Left renal pelvis (tissue), 4 donors: ENCODE results near the gene SPATA16. TPM values are rescaled to one million over a fixed set of nuclear protein-coding genes. Genes with fewer than 3 reads are reported as not detected.

Experiments used
- DNase-seq, 4 donors: peaks; one replicate each; pipeline ENCODE4 v3.0.0-alpha.2; 2013; ENCODE audit warnings: low read depth in 4 of 4, low spot score in 3 of 4
- polyA plus RNA-seq, 4 donors: library from polyadenylated mRNA; unstranded; fragments of 120-200 nt; gene quantifications; one replicate each; pipeline ENCODE4 v1.2.1, GENCODE V29; 2013; ENCODE audit not compliant: insufficient read length in 4 of 4

The SPATA16 gene
- polyA plus RNA-seq, 4 donors, result not detected

DNA sequence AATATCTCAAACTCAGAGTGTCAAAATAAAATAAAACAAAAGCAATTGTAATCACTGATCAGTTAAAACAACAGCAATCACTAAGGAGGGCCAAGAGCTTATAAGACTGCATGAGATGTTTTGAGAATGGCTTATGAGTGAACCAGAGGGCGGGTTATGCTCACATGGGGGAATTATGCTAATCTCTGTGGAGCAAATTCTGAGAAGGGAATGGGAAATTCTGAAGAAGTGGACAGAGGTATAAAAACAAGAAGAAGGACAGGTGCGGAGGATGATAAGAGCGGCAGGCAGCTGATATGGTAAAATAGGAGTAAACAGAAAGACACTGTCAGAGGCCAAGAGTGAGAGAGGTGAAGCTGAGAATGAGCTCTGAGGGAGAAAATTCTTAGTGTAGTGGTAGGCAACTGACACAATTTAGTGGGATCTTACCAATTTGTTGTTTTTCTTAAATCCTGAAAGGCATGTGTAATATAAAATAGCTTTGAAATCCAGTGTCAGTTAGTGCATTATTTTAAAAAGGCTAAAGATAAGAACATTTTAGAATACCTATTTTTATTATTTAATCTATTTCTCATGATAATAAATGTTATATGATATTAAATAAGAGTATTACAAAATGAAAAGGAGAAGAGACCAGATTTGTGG lies 133.8 kb downstream of the SPATA16 start:
- DNase-seq, result no peak

DNA sequence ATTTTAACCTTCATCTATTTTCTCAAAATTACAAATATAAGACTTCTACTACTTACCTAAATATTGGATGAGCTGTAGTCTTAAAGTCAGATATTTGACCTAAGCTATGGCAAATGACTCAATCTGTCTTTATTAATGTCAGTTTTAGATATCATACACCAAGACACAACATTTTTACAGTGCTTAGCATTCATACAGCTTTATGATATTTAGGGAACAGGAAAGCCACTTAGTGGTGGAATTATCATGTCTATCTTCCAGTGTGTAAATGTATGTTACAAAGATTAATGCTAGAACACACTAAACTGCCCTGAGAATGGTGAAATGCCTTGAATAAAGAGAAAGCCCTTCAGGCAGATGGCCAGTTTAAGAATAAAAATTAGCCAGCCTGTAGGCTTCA lies 135.0 kb downstream of the SPATA16 start:
- no peak for DNase-seq

DNA sequence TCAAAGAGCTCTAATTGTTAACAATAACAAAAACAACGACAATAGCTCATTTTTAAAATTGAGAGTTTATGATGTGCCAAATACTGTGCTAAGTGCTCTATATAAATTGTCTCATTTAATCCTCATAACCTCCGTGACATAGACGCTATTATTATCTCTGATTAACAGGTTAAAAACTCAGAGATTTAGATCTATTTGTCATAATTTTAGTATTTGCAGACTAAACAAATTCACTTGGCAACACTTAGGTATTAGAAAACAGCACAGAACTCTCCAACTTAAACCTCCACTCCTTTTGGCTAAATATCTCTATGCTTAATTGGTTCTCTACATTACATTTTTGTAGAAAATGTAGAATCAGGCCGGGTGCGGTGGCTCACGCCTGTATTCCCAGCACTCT lies 136.4 kb downstream of the SPATA16 start:
- DNase-seq, result no peak

DNA sequence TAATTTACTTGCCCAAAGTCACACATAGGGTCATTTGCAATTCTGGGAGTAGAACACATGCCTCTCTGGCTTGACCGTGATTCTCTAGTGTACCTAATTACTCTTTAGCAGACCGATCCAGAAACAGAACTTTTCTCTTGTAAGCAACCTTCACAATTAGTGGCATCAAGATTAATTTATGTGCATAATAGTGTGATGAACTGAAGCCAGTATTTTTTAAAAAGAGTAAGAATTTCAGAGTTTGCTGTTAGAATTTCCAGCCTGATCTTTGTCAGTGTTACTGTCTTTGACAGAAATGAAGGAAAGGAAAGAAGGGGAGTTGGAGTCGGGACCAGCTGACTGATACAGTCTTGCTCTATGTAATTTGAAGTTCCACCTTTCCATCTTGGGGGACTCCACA lies 137.1 kb downstream of the SPATA16 start:
- DNase-seq, result no peak

DNA sequence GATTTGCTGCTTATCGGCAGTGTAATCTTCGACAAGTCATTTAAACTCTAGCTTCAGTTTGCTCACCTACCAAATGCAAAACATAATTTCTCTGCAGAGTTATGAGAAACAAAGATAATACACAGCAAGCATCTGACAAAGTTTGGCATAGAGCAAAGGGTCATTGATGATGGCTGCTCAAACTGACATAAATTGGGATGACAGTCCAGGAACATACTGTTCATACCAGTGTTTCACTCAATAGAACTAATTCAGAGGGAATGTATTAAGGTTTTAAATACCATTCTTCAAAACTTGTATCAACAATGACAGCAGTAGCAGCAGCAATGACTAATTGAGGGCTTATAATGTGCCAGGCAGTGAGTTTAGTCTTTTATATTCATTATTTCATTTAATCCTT lies 137.6 kb downstream of the SPATA16 start:
- DNase-seq, result no peak

DNA sequence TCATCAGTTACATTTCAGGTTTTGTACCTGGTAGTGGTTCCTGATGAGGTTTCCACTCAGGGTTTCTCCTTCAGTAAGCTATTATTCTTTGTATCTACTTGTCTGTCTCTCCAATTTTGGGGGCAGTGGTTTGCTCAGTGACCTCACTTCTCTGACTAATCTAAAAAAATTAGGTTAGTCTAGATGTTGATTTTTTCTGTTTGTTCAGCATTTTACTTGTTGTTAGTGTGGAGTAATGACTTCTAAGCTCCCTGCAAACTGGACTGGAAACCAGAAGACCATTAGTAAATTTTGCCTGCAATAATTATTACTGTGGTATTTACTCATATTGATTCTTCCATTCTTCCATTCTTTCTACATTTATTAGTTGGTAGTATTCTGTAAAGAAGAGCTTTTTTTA lies 139.4 kb downstream of the SPATA16 start:
- DNase-seq, result no peak

DNA sequence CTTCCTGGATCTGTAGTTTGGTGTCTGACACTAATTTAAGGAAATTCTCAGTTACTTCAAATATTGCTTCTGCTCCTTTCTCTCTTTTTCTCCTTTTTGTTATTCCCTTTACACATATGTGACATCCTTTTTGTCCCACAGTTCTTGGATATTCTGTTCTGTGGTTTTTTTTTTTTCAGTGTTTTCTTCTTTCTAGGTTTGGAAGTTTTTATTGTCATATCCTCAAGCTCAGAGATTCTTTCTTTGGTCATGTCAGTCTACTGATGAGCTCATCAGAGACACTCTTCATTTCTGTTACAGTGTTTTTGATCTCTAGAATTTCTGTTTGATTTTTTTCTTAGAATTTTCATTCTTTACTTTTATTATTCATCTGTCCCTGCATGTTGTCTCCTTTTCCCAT lies 140.5 kb downstream of the SPATA16 start:
- no peak for DNase-seq

DNA sequence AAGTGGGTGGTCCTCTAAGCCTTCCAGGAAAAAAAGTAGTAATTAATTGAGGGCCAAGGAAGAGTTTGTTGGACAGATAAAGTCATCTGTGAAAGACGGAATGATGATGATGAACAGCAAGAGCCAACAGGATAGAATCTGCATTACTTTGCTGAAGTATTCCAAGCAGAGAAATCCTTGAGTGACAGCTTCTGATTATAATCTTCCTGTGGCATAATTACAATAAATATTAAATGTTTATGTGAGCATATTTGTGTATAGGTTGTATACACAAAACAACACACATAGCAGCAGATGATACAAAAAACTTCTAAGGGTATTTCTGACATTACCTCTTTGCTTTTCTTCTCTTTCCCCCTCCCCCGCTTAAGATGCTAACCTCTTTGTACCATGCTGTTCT lies 147.6 kb downstream of the SPATA16 start:
- DNase-seq, result no peak

DNA sequence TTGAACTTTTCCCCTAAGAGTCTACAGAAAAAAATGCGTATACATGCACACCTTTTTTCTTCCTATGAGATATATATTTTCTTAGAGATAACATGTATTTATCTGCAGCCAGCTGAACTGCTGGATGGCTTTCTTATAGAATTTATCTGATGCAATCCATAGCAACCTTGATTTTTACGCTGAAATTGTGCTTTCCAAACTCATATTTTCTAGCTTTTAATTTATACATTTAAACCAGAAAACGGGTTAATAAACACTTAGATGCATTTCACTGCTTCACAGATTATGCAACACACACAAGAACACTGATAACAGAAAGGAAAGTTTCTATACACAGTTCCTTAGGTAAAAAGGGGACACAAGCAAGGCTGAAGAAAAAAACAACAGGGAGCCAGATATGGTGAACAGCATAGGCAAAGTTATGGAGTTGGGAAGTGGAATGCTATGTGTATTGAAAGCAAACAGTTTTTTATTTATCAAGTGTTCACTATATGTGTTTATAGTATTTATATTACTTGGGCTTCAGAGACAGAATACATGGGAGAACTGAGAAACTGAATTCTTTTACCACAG lies 149.5 kb downstream of the SPATA16 start:
- DNase-seq, result no peak

DNA sequence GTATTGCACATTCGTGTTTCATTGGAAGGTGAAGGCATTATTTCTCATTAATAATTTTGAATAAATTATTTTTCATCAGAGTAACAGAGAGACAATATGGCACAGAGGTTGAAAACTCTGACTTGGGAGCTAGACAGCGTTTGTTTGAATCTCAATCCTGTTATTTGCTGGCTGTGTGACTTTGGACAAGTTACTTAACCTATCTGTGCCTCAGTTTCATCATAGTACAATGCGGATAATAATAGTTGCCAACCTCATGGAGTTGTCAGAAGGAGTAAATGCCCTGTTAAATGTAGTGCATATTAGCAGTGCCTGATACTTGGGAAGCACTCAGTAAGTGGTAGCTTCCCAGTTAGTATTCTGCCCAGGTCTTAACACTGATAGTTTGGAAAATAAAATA lies 151.7 kb downstream of the SPATA16 start:
- DNase-seq, result no peak

DNA sequence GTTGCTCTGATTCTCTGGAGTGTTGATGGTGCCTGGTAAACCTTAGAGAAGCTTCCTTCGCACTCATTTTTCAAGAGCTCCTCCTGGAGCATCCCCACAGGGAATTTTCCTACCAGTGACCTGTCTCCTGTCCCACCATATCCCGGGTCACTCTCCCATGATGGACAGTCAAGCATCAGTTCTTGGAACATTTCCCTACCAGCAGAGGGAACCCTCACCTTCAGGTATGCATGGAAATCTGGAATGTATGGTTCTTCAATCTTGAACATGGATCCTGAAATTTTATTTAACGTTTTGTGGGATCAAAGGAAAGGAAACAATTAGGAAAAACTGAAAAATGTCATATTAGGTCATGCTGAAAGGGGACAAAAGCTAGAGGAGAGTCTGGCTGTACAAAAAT lies 153.8 kb downstream of the SPATA16 start:
- DNase-seq, result no peak

DNA sequence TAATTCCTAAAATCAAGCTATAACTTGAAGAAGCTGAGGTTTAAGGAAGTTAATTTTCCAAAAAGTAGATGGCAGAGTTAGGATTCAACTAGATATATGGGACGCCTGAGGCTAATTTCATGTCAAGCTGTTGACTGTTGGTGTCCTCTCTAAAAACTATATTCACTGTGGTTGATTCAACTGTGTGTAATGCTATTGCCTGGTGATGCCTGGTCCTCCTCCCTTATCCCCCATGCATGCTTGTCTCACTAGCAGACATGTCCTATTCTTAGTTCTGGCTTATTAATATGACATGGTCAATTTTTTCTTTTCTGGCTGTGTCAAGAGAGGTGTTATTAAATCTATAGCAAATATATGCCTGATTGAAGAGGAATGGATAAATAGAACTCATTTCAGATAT lies 156.1 kb downstream of the SPATA16 start:
- DNase-seq, result no peak

DNA sequence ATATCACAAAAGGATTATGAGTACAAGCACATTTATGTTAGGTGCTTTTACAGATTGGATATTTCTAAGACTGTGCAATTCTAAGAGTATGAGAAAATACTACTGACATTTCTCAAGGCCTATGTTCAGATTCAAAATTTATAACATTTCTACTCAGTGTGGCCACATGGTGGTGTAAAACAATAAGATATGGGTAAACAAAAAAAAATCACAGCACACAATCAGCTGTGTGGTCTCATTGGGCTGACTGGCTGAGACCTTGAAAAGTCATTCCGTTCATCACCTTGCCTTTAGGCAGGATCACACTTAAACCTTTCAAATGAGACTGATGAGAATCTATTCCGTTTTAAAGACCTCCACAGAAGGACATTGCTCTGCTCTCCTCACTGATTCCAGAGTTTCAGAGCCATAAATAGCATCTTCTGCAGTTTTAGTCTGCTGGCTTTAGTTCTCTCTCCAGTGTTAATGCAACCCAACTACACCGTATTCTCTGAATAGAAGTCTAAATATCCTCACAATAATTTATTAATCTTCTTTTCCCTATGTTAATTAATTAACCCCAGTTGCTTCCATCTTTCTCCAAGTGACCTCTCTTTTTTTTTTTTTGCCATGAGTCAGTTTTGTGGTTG lies 158.2 kb downstream of the SPATA16 start:
- no peak for DNase-seq

DNA sequence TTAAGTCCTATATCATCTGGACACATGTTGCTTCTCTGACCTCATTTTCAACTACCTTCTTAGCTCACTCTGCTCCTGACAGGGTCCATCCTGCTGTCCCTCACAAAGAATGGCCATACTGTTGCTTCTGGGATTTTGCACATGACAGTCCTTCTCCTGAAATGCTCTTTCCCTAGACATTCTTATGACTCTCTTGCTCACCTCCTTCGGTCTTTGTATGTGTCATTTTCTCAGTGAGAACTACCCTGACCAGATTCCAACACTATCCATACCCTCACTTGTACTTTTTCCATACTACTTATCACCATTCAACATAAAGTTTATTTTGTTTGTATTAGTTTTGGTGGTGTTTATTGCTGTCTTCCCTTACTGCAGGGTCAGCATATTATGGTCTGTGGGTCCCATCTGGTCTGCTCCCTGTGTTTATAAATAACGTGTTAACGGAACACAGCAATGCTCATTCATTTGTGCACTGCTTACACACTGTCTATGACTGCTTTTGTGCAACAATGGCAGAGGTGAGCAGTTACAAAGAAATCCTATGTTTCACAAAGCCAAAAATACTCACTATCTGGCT lies 159.5 kb downstream of the SPATA16 start:
- no peak for DNase-seq

DNA sequence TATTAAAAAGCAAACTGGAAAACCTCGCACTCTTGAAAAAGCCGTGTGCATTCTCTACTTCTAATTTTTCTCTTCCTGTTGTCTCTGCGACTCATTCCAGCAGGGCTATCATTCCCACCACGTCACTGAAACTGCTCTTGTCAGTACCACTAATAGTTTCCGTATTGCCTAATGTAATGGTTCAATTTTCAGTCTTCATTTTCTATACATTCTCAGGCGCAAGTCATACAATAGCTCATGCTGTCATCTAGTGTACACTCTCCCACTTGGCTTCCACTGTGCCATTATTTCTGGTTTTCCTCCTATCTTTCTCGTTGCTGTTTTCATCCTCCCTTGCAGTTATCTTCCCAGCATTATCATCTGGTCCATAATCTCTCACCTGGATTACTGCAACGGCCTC lies 160.2 kb downstream of the SPATA16 start:
- no peak for DNase-seq

DNA sequence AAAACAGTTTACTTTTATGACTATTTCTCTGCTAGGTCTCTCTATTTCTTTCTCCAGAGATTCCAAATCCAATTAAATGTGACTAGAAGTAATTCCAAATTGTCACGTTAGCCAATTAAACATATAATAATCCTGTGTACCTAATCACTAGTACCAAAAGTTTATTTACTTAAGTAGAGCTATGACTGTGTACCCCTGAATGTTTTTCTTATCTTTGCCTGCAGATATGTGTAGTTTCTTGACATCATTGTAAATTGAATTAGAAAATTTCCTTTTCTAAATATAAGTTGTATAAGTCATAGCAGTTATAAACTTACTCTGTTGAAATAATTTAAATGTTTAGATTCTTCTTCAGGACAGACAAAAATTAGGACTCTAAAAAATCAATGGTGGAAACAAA lies 163.3 kb downstream of the SPATA16 start:
- DNase-seq, result no peak

DNA sequence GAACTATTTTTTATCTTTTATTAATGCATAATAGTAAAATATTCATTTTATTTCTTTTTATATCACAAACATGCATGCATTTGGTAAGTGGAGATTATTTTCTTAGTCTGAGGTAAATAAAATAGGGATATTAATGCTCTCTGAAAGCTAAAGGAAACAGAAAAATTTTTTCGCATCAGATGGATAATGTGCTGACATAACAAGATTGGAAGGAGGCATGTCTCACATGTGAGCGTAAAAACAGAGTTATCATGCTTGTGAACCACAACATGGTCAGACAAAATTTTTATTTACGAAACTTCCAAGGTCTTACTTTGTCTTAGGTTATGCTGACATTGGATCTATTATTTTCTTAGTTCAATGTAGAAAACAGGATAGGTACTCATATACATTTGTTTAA lies 166.1 kb downstream of the SPATA16 start:
- DNase-seq, result no peak

DNA sequence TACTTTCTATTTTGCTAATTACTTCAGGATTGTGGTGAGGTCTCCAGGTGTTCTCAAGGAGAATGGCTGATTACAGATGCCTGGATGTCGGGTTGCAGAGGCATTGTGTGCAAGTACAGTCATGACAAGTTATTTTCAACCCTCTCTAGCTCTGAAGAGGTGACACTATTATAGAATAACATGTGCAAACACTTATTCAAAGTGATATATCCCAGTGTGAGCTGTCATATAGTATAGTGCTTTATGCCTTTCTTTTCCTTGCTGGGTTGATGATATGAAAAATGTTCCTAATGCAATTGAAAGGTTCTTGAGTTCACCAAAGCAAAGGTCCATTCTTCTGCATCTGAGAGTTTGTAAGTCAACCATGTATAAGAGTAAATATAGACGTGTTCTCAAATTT lies 167.2 kb downstream of the SPATA16 start:
- DNase-seq, result no peak

DNA sequence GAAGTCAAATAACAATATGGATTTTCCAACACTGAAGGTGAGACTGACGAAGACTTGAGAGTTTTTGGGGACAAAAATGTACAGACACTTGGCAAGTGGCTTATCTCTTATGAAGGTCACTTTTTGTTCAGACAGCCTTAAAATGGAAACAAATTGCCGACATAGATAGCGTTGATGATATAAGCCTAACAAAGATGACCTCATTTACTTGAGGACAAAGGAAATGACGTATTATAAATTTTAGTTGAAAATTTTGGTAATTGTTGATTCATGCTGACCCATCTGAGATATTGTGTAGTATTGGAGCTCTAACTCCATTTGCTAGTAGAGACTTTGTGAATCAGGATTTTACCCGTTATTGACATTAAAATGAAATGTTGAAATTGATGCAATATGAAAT lies 168.3 kb downstream of the SPATA16 start:
- no peak for DNase-seq

DNA sequence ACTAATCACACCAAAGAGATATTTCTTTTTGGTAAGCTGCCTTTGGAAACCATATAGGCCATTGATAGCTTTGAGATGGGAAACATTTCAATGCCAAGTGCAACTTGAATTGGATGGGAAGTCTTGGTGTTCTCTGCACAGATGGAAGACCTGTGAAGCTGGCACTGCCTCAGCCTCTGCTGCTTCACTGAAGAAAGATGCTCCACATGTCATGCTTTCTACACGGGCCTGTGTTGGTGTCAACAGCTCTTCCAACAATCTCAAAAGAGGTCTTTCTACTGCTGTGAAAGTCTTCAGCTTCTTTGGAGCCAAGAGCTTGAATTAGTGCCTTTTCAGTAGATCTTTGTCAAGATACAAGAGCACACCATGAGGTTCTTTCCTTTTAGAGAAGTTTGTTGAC lies 169.0 kb downstream of the SPATA16 start:
- no peak for DNase-seq

DNA sequence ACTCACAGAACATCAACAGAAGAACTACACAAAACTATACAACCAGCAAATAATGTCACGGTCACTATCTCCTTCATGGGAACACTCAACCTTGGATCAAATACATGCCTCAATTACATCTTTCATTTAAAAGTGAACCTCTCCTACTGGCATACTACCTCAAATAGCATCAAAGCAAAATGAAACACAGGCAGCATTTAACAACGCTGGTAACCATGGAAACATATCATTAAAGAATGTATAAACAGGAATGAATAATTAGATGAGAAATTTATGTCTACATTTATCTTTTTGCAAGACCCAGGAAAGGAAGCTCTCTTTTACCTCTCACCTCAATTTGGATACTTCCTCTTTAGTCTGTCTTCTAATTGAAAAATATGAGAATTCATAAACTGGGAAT lies 172.4 kb downstream of the SPATA16 start:
- no peak for DNase-seq

DNA sequence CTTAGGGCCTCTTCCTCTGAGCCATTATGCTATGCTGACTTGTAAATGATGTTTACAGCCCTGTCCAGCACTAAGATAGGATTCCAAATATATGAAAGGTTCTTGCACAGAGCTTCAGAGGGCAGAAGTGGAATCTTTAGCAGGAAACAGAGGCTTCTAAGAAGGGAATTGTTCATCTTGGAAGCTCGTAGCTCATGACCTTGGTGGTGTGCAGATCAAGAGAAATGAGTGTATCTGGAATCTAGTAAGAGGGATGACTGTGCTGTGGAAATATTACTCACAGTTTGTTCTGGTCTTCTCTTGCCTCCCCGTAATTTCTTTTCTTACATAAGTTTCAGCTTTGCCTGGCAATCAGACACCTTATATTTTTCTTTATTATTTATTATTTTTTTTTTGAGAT lies 175.8 kb downstream of the SPATA16 start:
- DNase-seq, result no peak
